Activated CD8-positive, alpha-beta T cell treated with anti-CD3 and anti-CD28 coated beads for 36 hours (primary cell): Measurements from ENCODE around the gene KRT73. TPM values are rescaled to one million over a fixed set of nuclear protein-coding genes. Genes with fewer than 3 reads are reported as not detected.

Experiments
- ATAC-seq: fragments of 200-7000 bp; cut with Tn5 transposase; one replicate; pipeline ENCODE4 v1.10.0; 2021; ENCODE audit warnings: mild to moderate bottlenecking, moderate library complexity
- CTCF ChIA-PET: fragments of 350-600 bp; sonication (Branson Sonifier 250); formaldehyde crosslinking; loops from one replicate; lab custom pipeline; 2021; ENCODE audit warnings: antibody characterized with exemption; lab: Charles Lee
- POLR2A ChIA-PET: fragments of 350-600 bp; sonication (Branson Sonifier 250); formaldehyde crosslinking; loops from one replicate; lab custom pipeline; 2021; ENCODE audit warnings: antibody characterized with exemption; lab: Charles Lee
- DNase-seq: peaks from one replicate; pipeline ENCODE4 v3.0.0-alpha.2; 2020
- H3K27ac Mint-ChIP-seq: one replicate; pipeline ENCODE4 v1.8.0; 2021; ENCODE audit warnings: mild to moderate bottlenecking, mixed read lengths
- H3K27me3 Mint-ChIP-seq: one replicate; pipeline ENCODE4 v1.8.0; 2021; ENCODE audit warnings: mixed read lengths
- H3K36me3 Mint-ChIP-seq: one replicate; pipeline ENCODE4 v1.8.0; 2021; ENCODE audit warnings: low read depth, mixed read lengths
- H3K4me1 Mint-ChIP-seq: one replicate; pipeline ENCODE4 v1.8.0; 2021; ENCODE audit warnings: low read depth, mixed read lengths
- H3K4me3 Mint-ChIP-seq: one replicate; pipeline ENCODE4 v1.8.0; 2021; ENCODE audit warnings: mild to moderate bottlenecking, moderate library complexity, mixed read lengths
- H3K9me3 Mint-ChIP-seq: one replicate; pipeline ENCODE4 v1.8.0; 2021; ENCODE audit warnings: mixed read lengths
- intact Hi-C: fragments of 100-400 bp; cut with micrococcal nuclease; formaldehyde crosslinking; loops from one replicate; pipeline ENCODE4 v1.10.0; 2022
- total RNA-seq, 2 experiments: library from RNA; stranded (reverse); gene quantifications; one replicate each; pipeline ENCODE4 v1.2.3, GENCODE V29; 2021
- TF ChIP-seq, protein P1 (sequence below): fragments of 200-600 bp; IDR thresholded peaks from one replicate; pipeline ENCODE4 v1.8.0; 2022; ENCODE audit warnings: antibody characterized with exemption, mild to moderate bottlenecking

KRT73 gene
- total RNA-seq, 2 experiments from 2014 or later: 0.20 TPM; not detected in 1

DNA sequence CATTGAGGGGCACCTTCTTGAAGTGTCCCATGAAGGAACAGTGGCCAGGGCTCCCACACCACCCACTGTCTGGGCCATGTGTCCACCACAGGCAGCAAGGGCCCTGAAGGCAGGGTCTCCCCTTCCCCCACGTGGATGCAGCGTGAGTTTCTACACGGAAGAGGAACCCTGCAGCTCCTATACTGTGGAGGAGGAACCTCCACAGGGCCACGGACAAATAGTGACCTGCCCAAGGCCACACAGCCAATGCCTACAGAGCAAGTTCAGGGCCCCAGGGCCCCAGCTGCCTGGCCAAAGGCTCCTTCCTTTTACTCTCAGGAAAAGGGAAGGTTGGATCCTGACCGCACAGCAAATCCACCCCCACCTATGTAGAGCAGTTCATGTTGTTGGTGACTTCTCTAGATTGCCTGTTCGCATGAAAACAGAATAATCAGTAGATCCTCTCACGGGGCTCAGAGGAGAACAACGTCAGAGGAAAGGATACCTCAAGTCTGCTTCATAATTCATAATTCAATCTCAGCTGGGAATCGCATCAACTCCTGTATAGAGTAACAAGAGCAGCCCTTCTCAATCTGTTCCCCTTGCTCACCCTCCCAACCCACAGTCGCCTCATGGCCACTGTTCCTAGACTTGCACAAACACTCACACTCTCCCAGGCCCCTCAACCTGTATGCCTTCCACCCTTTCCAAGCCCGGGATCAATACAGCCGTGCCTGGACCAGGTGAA lies 11.1 kb upstream of the KRT73 start:
- H3K4me1 Mint-ChIP-seq: peaks cover 56% of the 10 kb centered on the region
- POLR2A ChIA-PET: no interaction called here

DNA sequence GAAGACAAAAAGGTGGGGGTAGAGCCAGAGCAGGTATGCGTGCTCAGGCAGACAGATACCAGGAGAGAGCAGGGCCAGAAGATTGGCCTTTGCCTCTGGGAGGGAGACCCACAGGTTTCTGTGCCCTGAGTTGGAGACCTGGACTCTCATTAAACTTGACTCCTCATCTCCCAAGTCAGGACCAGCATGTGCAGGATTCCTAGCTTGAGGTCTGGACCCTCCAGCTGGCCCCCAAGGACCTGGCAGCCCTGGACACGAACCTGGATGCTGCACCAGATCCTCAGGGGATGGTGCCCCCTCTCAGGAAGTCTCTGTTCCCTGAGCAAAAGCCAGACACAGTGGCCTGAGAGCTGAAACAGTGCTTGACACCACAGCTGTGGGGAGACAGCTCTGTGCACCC lies 10.5 kb upstream of the KRT73 start:
- Mint-ChIP-seq H3K9me3 (no peaks in the 10 kb centered on the region), H3K4me3 (no peak overlapping the region), H3K27ac (no peak overlapping the region), H3K4me1 (peaks cover 51% of the 10 kb centered on the region), H3K27me3 (no peaks in the 10 kb centered on the region), H3K36me3 (no peaks in the 10 kb centered on the region)
- no peak for DNase-seq
- TF ChIP-seq, protein P1, sequence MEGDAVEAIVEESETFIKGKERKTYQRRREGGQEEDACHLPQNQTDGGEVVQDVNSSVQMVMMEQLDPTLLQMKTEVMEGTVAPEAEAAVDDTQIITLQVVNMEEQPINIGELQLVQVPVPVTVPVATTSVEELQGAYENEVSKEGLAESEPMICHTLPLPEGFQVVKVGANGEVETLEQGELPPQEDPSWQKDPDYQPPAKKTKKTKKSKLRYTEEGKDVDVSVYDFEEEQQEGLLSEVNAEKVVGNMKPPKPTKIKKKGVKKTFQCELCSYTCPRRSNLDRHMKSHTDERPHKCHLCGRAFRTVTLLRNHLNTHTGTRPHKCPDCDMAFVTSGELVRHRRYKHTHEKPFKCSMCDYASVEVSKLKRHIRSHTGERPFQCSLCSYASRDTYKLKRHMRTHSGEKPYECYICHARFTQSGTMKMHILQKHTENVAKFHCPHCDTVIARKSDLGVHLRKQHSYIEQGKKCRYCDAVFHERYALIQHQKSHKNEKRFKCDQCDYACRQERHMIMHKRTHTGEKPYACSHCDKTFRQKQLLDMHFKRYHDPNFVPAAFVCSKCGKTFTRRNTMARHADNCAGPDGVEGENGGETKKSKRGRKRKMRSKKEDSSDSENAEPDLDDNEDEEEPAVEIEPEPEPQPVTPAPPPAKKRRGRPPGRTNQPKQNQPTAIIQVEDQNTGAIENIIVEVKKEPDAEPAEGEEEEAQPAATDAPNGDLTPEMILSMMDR: no peak
- ATAC-seq: no peak
- intact Hi-C loops: no loop called here
- ChIA-PET CTCF (no interaction called here), POLR2A (no interaction called here)

More for the DNA sequence above, 11.1 kb upstream of the KRT73 start:
- H3K27me3 Mint-ChIP-seq: no peaks in the 10 kb centered on the region
- CTCF ChIA-PET: no interaction called here
- DNase-seq (no peak), ATAC-seq (no peak)
- no peaks in the 10 kb centered on the region for H3K36me3 Mint-ChIP-seq
- H3K9me3 Mint-ChIP-seq: no peaks in the 10 kb centered on the region
- TF ChIP-seq, protein P1: no peak
- no peak overlapping the region for H3K27ac Mint-ChIP-seq
- intact Hi-C loops: no loop called here
- no peak overlapping the region for H3K4me3 Mint-ChIP-seq

DNA sequence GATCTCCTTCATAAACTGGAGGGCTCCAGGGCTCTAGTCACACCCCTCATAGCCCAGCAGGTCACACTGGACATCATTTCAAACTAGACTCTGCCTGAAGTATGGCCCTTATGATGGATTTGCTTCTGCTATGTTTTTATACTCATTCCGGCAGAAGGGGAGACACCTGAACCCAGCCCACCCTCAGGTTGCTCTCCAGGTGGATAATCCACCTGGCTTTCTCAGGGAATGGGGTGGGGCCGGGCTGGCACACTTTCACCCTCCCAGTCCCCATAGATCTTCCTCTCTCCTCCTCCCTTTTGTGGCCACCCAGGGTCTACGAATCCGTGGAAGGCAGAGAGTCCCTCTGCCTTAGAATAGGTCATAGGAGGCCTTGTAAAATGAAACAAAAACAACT lies 9.8 kb upstream of the KRT73 start:
- H3K4me1 Mint-ChIP-seq: peaks cover 45% of the 10 kb centered on the region
- H3K4me3 Mint-ChIP-seq: no peak overlapping the region
- intact Hi-C loops: no loop called here
- H3K9me3 Mint-ChIP-seq: peaks cover 2% of the 10 kb centered on the region
- no peaks in the 10 kb centered on the region for H3K36me3 Mint-ChIP-seq
- DNase-seq: no peak
- TF ChIP-seq, protein P1: no peak
- CTCF ChIA-PET: no interaction called here
- H3K27ac Mint-ChIP-seq: no peak overlapping the region
- no peak for ATAC-seq
- H3K27me3 Mint-ChIP-seq: no peaks in the 10 kb centered on the region
- POLR2A ChIA-PET: no interaction called here

DNA sequence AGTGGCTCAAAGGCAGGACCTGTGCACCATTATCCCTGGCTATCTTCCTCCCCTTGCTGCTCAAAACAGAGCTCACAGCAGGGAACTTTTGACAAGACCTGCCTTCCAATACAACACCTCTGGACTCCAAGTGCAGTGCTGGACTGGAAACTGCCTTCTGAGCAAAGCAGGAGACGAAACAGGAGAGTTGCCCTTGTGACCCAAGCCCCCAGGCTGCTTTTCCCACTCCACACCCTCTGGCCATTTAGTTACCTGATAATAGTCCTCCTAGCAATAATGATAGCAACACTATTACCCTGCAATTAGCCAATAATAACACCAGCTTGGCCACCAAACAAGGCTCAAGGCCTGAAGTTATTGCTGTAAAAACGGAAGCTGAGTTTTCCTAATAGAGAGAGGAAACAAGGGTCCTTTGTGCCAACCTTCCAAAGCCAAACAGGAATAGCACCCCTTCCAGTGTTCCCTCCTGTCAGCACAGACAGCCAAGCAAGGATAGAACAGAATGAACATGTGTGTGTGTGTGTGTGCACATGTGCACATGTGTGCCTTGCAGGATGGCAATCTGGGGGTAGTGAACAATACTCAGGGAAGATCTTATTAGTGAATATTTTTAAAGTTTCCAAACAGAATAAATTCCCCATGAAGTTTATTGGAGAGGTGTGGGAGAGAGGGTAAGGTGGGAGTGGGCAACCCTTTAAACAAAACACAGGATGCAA lies 9.2 kb upstream of the KRT73 start:
- no peak for DNase-seq
- Mint-ChIP-seq H3K27me3 (no peaks in the 10 kb centered on the region), H3K36me3 (peaks cover 3% of the 10 kb centered on the region), H3K27ac (no peak overlapping the region), H3K4me1 (peaks cover 39% of the 10 kb centered on the region), H3K4me3 (no peak overlapping the region), H3K9me3 (peaks cover 6% of the 10 kb centered on the region)
- CTCF ChIA-PET: interaction anchor here (0.7 kb wide), 1 partner anchor 253 kb away, joined by 3 read pairs; no protein-coding TSS in a partner anchor
- TF ChIP-seq, protein P1: no peak
- POLR2A ChIA-PET: interaction anchor here (1.6 kb wide), 1 partner anchor 10 kb away, joined by 4 read pairs; no protein-coding TSS in a partner anchor
- intact Hi-C loops: no loop called here
- ATAC-seq: no peak

DNA sequence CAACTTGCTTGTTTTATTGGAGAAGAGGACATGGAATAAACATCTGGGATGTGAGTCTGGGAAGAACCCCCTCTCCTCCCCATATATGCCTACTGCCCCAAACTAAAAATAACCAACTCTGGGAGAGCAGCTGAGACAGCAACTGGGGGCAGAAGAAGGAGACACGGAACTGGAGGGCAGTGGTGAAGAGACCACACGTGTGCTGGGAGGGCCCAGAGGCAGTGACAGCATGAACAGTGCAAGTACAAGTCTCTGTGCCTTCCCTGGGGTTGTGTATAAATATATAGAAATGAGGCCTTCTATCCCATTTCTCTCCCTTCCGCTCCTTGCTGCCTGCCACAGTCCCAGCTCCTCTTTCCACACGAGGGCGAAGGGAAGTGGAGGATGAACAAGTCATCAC lies 4.0 kb upstream of the KRT73 start:
- Mint-ChIP-seq H3K36me3 (peaks cover 3% of the 10 kb centered on the region), H3K27me3 (no peaks in the 10 kb centered on the region), H3K27ac (no peak overlapping the region), H3K4me1 (peaks cover 25% of the 10 kb centered on the region), H3K9me3 (peaks cover 6% of the 10 kb centered on the region), H3K4me3 (no peak overlapping the region)
- intact Hi-C loops: no loop called here
- ChIA-PET POLR2A (interaction anchor here (0.7 kb wide), 1 partner anchor 186 kb away, joined by 3 read pairs; no protein-coding TSS in a partner anchor), CTCF (no interaction called here)
- ATAC-seq (no peak), DNase-seq (no peak)
- TF ChIP-seq, protein P1: no peak
